Activated T-cell treated with anti-CD3 and anti-CD28 coated beads, Interleukin-2, amount 50 U/mL, for 4 hours (primary cell): ENCODE measurements around the gene TYR. TPM values are rescaled to one million over a fixed set of nuclear protein-coding genes. Genes with fewer than 3 reads are reported as not detected.

Source experiments
- ATAC-seq, 2 donors: fragments of 200-7000 bp; cut with Tn5 transposase; one replicate each; pipeline ENCODE4 v1.10.0; 2021
- DNase-seq: peaks from one replicate; pipeline ENCODE4 v3.0.0-alpha.2; 2020
- H3K27me3 Mint-ChIP-seq: one replicate; pipeline ENCODE4 v1.8.0; 2021; ENCODE audit warnings: low read depth, mixed read lengths
- H3K36me3 Mint-ChIP-seq: one replicate; pipeline ENCODE4 v1.8.0; 2022; ENCODE audit warnings: mixed read lengths; ENCODE audit not compliant: insufficient read depth
- H3K4me1 Mint-ChIP-seq: one replicate; pipeline ENCODE4 v1.8.0; 2021; ENCODE audit warnings: low read depth, mixed read lengths
- H3K4me3 Mint-ChIP-seq: one replicate; pipeline ENCODE4 v1.8.0; 2021; ENCODE audit warnings: mild to moderate bottlenecking, moderate library complexity, mixed read lengths
- H3K9me3 Mint-ChIP-seq: one replicate; pipeline ENCODE4 v1.8.0; 2021; ENCODE audit warnings: mixed read lengths
- total RNA-seq, 3 donors: library from RNA; stranded (reverse); gene quantifications; one replicate each; pipeline ENCODE4 v1.2.1, GENCODE V29; 2021

The TYR gene
- total RNA-seq, result not detected

DNA sequence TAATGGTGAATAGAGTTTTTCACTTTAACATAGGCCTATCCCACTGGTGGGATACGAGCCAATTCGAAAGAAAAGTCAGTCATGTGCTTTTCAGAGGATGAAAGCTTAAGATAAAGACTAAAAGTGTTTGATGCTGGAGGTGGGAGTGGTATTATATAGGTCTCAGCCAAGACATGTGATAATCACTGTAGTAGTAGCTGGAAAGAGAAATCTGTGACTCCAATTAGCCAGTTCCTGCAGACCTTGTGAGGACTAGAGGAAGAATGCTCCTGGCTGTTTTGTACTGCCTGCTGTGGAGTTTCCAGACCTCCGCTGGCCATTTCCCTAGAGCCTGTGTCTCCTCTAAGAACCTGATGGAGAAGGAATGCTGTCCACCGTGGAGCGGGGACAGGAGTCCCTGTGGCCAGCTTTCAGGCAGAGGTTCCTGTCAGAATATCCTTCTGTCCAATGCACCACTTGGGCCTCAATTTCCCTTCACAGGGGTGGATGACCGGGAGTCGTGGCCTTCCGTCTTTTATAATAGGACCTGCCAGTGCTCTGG, at the start of gene TYR:
Gene TYR, plus strand, starts transcription at position 185 of the 541 bp plus-strand sequence. Its CDS starts 79 bp downstream, at position 264.
- DNase-seq (no peak), ATAC-seq (no peak)
- no peaks in the 10 kb centered on the region for H3K27me3 Mint-ChIP-seq
- H3K36me3 Mint-ChIP-seq, result no peaks in the 10 kb centered on the region
- H3K4me3 Mint-ChIP-seq, result no peak within 1 kb of the TSS
- no peaks in the 10 kb centered on the region for H3K9me3 Mint-ChIP-seq
- no peaks in the 10 kb centered on the region for H3K4me1 Mint-ChIP-seq

DNA sequence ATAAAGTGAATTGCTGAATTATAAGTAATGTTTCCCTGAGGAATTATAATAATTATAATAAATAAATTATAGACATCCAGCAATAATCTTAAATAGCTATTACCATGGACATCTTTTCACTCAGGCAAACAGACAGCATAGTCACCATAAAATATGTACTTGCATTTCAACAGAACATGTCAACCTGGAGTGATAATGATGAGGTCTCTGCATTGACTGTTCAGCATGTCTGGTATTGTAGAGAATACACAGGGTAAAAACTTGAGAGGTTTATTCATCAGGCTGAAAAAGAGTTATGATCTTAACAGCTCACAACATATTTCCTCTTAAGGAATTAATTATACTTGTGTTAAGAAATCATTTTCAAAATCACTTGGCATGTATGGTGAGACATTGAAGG, 41.1 kb upstream of the TYR start:
- no peaks in the 10 kb centered on the region for H3K36me3 Mint-ChIP-seq
- H3K4me3 Mint-ChIP-seq, result no peak overlapping the region
- no peak for ATAC-seq
- H3K9me3 Mint-ChIP-seq, result no peaks in the 10 kb centered on the region
- H3K27me3 Mint-ChIP-seq, result peaks cover 2% of the 10 kb centered on the region
- no peaks in the 10 kb centered on the region for H3K4me1 Mint-ChIP-seq
- no peak for DNase-seq

- DNase-seq, result no peak
- no peaks in the 10 kb centered on the region for H3K36me3 Mint-ChIP-seq
- H3K27me3 Mint-ChIP-seq, result no peaks in the 10 kb centered on the region
- ATAC-seq, result no peak
- H3K9me3 Mint-ChIP-seq, result no peaks in the 10 kb centered on the region
- H3K4me3 Mint-ChIP-seq, result no peak overlapping the region
- no peaks in the 10 kb centered on the region for H3K4me1 Mint-ChIP-seq
Measured at GRCh38 chr11:89147229-89147628, 30.4 kb upstream of the TYR start.

- Mint-ChIP-seq H3K4me3 (no peak overlapping the region), H3K36me3 (no peaks in the 10 kb centered on the region), H3K9me3 (no peaks in the 10 kb centered on the region), H3K4me1 (no peaks in the 10 kb centered on the region), H3K27me3 (no peaks in the 10 kb centered on the region)
- no peak for ATAC-seq
- DNase-seq, result no peak
Measured at GRCh38 chr11:89159974-89160373, 17.7 kb upstream of the TYR start.

- ATAC-seq (no peak), DNase-seq (no peak)
- Mint-ChIP-seq H3K9me3 (no peaks in the 10 kb centered on the region), H3K4me3 (no peak overlapping the region), H3K27me3 (no peaks in the 10 kb centered on the region), H3K36me3 (no peaks in the 10 kb centered on the region), H3K4me1 (no peaks in the 10 kb centered on the region)
Measured at GRCh38 chr11:89161949-89162348, 15.7 kb upstream of the TYR start.

DNA sequence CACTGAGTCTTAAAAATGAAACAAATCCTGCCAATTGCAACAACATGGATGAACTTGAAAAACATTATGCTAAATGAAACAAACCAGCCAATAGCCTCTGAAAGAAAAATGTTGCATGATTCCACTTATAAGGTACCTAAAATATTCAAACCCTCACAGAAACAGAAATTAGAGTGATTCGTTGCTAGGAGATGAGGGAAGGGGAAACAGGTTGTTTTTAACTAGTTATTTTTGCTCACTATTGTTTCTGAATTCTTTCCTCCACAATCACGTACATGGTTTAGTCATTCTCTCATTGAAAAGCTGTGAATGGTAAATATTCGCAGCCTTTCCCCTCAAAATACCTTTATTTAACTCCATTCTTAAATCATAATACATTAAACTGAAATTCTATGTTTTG, 14.0 kb upstream of the TYR start:
- DNase-seq, result no peak
- Mint-ChIP-seq H3K4me3 (no peak overlapping the region), H3K36me3 (no peaks in the 10 kb centered on the region), H3K27me3 (no peaks in the 10 kb centered on the region), H3K9me3 (no peaks in the 10 kb centered on the region), H3K4me1 (no peaks in the 10 kb centered on the region)
- no peak for ATAC-seq

DNA sequence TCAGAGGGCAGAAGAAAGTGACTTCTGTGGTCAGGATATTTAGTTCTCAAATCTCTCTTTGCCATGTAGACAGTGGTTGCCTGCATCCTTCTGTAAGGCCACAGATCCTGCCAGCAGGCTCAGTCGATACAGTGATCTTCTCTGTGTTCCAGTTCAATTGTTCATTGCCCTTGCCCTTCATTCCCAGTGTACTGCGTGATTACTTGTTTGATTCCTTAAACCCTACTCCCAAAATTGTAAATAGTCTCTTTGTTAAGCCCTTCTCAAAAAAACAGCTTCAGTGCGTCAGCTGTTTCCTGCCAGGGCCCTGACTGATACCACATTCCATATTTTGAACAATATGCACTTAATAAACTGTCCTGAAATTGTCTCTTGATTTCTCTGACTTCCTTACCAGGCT, 9.3 kb upstream of the TYR start:
- Mint-ChIP-seq H3K36me3 (no peaks in the 10 kb centered on the region), H3K4me3 (no peak overlapping the region), H3K27me3 (no peaks in the 10 kb centered on the region), H3K4me1 (no peaks in the 10 kb centered on the region), H3K9me3 (no peaks in the 10 kb centered on the region)
- no peak for DNase-seq
- ATAC-seq, result no peak

- ATAC-seq (no peak), DNase-seq (no peak)
- no peaks in the 10 kb centered on the region for H3K4me1 Mint-ChIP-seq
- H3K9me3 Mint-ChIP-seq, result no peaks in the 10 kb centered on the region
- no peak overlapping the region for H3K4me3 Mint-ChIP-seq
- H3K36me3 Mint-ChIP-seq, result no peaks in the 10 kb centered on the region
- H3K27me3 Mint-ChIP-seq, result no peaks in the 10 kb centered on the region
Measured at GRCh38 chr11:89175796-89176195, 1.9 kb upstream of the TYR start.

- H3K4me3 Mint-ChIP-seq, result no peak overlapping the region
- H3K9me3 Mint-ChIP-seq, result no peaks in the 10 kb centered on the region
- H3K4me1 Mint-ChIP-seq, result no peaks in the 10 kb centered on the region
- no peaks in the 10 kb centered on the region for H3K36me3 Mint-ChIP-seq
- DNase-seq (no peak), ATAC-seq (no peak)
- H3K27me3 Mint-ChIP-seq, result no peaks in the 10 kb centered on the region
Measured at GRCh38 chr11:89176938-89177337, 737 bp upstream of the TYR start.

DNA sequence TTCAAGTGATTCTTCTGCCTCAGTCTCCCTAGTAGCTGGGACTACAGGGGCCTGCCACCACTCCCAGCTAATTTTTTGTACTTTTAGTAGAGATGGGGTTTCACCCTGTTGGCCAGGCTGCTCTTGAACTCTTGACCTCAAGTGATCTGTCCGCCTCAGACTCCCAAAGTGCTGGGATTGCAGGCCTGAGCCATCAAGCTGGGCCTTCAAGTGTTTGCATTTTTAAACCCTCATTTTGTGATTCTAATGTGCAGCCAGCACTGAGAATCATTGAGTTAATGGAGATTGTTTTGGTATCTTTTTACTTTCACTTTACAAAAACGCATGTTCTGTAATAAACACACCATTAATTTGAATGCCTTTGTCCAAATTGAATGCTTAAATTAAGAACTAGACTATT, 3.4 kb downstream of the TYR start:
- H3K36me3 Mint-ChIP-seq, result no peaks in the 10 kb centered on the region
- no peak overlapping the region for H3K4me3 Mint-ChIP-seq
- ATAC-seq, result no peak
- no peaks in the 10 kb centered on the region for H3K27me3 Mint-ChIP-seq
- H3K9me3 Mint-ChIP-seq, result no peaks in the 10 kb centered on the region
- no peak for DNase-seq
- no peaks in the 10 kb centered on the region for H3K4me1 Mint-ChIP-seq

- Mint-ChIP-seq H3K4me3 (no peak overlapping the region), H3K27me3 (no peaks in the 10 kb centered on the region), H3K36me3 (no peaks in the 10 kb centered on the region), H3K9me3 (no peaks in the 10 kb centered on the region), H3K4me1 (no peaks in the 10 kb centered on the region)
- DNase-seq (no peak), ATAC-seq (no peak)
Measured at GRCh38 chr11:89182773-89183518, 5.3 kb downstream of the TYR start.

GRCh38 chr11:89184021-89184420, 6.3 kb downstream of the TYR start:
- no peak overlapping the region for H3K4me3 Mint-ChIP-seq
- no peaks in the 10 kb centered on the region for H3K27me3 Mint-ChIP-seq
- no peak for DNase-seq
- H3K36me3 Mint-ChIP-seq, result no peaks in the 10 kb centered on the region
- ATAC-seq, result no peak
- H3K4me1 Mint-ChIP-seq, result no peaks in the 10 kb centered on the region
- no peaks in the 10 kb centered on the region for H3K9me3 Mint-ChIP-seq

DNA sequence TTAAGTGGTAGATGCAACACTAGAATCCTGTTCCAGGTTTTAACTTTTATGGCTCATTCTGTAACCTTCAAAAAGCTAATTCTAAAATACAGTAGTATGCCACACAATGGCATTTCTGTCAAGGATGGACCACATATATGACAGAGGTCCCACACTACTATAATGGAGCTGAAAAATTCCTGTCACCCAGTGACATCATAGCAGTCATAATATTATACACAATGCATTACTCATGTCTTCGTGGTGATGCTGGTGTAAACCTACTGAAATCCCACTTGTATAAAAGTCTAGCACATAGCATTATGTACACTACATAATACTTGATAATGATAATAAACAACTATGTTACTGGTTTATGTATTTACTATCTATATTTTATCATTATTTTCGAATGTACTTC, 12.1 kb downstream of the TYR start:
- H3K4me1 Mint-ChIP-seq, result no peaks in the 10 kb centered on the region
- no peak for ATAC-seq
- H3K9me3 Mint-ChIP-seq, result no peaks in the 10 kb centered on the region
- no peak for DNase-seq
- H3K36me3 Mint-ChIP-seq, result no peaks in the 10 kb centered on the region
- H3K4me3 Mint-ChIP-seq, result no peak overlapping the region
- H3K27me3 Mint-ChIP-seq, result no peaks in the 10 kb centered on the region

GRCh38 chr11:89201138-89201537, 23.5 kb downstream of the TYR start:
- ATAC-seq (no peak), DNase-seq (no peak)
- H3K36me3 Mint-ChIP-seq, result no peaks in the 10 kb centered on the region
- H3K4me1 Mint-ChIP-seq, result no peaks in the 10 kb centered on the region
- no peaks in the 10 kb centered on the region for H3K9me3 Mint-ChIP-seq
- no peak overlapping the region for H3K4me3 Mint-ChIP-seq
- H3K27me3 Mint-ChIP-seq, result no peaks in the 10 kb centered on the region

DNA sequence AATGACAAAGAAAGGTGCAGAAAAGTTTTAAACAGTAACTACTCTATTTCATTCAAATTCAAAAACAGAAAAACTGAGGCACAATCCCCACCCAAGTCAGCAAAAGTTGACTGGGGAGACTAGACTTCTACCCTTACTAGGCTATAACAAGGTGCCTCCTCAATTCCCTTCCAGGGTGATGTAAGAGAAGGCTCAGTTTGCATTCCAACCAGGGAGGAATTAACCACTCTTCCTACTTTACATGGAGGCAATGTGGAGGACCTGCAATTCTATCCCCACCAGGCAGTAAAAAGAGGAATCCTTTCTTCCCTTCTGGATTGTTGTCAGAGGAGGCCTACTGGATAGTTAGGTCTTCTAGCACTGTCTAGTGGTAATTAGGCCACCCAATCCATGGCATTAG, 26.1 kb downstream of the TYR start:
- no peak for ATAC-seq
- Mint-ChIP-seq H3K36me3 (no peaks in the 10 kb centered on the region), H3K4me1 (no peaks in the 10 kb centered on the region), H3K9me3 (no peaks in the 10 kb centered on the region), H3K4me3 (no peak overlapping the region), H3K27me3 (peaks cover 2% of the 10 kb centered on the region)
- no peak for DNase-seq
